GM19099 (cell line): ENCODE measurements around the gene PRAMEF13.
"Not testable (repeated sequence)": the region's sequence is repeated elsewhere in the genome, so short reads cannot be mapped to it uniquely, and the experiment has no call there.

Experiments
- POLR2A ChIP-seq: IDR thresholded peaks from 3 replicates; pipeline ENCODE4 v1.6.1; 2011; ENCODE audit warnings: low read depth; ENCODE audit not compliant: insufficient read length; ENCODE audit errors: extremely low read depth

PRAMEF13 gene

GRCh38 chr1:13201309-13201708 is at the start of gene PRAMEF13:
Gene PRAMEF13 (minus strand): TSS chr1:13201409. CDS start chr1:13199589, 1,820 bp downstream.
- not testable (repeated sequence) for TF ChIP-seq POLR2A

- TF ChIP-seq POLR2A = no peak
Measured at GRCh38 chr1:13228343-13228781, 27.2 kb upstream of the PRAMEF13 start.

DNA sequence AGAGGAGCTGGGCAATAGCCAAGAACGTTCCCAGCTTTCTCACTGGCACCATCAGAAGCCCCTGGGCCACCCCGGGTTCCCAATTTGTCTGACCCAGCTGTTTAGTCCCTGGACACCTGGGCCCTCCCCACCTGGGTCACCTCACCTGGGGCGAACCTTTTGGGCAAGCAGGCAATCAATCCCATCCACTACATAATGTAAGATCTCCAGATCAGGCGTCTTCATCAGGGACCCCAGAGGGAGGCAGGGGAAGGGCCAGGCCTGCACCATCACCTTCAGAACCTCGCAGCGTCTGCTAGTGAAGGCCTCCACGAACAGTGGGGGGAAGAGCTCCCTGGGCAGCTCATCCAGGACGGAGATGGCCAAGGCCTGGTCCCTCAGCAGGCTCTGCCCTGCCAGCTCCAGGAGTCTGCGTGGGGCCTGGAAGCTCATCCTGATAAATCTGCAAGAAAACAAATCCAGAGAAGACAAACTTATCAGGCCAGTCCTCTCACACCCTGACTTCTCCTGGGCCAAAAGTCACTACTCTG is 24.5 kb upstream of the PRAMEF13 start, which contains the start of gene PRAMEF18:
Gene PRAMEF18, minus strand, starts transcription at position 480 of the 530 bp plus-strand sequence. Its CDS starts 48 bp downstream, at position 432.
- not testable (repeated sequence) for TF ChIP-seq POLR2A

DNA sequence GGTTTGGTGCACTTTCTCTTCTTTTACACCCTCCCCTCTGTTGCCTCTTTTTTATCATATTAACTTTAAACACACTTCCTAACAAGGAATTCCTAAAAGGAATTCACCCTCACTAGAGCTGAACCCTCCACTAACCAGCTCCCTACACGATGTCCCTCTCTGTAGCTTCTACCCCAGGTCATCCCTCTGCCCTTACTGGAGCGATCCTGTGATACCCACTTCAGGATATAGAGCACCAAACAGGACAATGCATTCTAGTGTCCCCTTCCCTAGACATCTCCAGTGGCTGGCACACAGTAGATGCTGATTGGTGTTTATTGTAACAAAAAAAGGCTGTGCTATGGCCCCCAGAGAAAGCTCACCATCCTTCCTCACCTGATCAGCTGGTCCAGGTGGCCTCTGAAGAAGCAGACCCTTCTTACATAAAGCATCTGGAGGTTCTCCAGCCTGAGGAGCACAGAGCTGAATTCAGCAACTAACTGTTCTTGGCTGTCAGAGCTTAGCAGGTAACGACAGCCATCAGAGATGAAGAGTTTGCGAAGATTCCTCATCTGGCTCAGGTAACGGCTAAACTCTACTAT is 23.4 kb upstream of the PRAMEF13 start:
- no peak for TF ChIP-seq POLR2A

- TF ChIP-seq POLR2A = not testable (repeated sequence)
Measured at GRCh38 chr1:13171548-13171947, 29.7 kb downstream of the PRAMEF13 start, which contains the start of gene PRAMEF9. Gene PRAMEF9 (plus strand): TSS chr1:13171848. CDS start chr1:13175281, 3,433 bp downstream.

GRCh38 chr1:13165531-13165930 is 35.7 kb downstream of the PRAMEF13 start, which contains the start of gene HNRNPCL4:
Gene HNRNPCL4 (minus strand): TSS chr1:13165631. CDS start chr1:13165467, 164 bp downstream.
- TF ChIP-seq POLR2A = not testable (repeated sequence)

DNA sequence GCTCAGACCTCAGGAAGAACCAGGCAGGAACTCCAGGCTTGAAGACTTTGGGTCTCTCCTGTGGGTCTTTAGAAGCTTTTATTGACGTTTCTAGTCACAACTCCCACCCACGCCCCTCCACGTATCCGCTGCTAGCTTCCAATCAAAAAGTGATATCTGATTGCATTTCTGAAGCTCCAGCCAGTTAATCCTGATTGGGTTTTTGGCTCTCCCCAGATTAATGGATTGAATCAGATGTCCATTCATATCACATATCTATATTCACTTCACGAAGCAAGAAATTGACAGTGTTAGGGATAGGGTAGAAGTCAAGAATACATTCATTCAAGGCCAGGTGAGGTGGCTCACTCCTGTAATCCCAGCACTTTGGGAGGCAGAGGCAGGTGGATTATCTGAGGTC is 45.3 kb downstream of the PRAMEF13 start, which contains the start of gene PRAMEF26:
Gene PRAMEF26, minus strand, starts transcription at position 101 of the 400 bp plus-strand sequence. CDS start 2,914 bp downstream, outside the sequence.
- TF ChIP-seq POLR2A = not testable (repeated sequence)
